Left hindlimb (tissue), 1 donor: Measurements from ENCODE around the gene FOXP2.

Experiments
- DNase-seq: peaks from one replicate; pipeline ENCODE4 v3.0.0-alpha.2; 2018

FOXP2 gene

DNA sequence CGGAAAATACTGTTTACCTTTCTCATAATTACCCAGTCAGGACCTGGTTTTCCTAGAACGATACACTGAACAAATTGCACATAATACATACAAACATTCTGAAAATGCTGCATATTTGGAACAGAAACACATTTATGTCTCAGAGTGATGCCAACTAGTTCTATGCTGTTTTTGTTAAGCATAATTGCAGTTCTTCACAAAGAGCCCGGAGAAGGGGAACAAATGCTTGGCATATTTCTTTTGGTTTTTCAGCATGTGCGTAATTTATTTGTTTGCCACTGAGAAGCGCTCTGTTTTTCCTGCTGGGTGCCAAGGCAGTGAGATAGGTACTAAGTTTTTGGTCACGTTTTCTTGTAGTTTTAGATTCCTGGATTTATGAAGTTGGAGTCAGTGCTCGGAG, 326.3 kb downstream of the FOXP2 start:
- DNase-seq: no peak

GRCh38 chr7:114741911-114742310, 327.3 kb downstream of the FOXP2 start:
- DNase-seq: no peak
